GM19328 (cell line): ENCODE measurements around the gene ADGRF3.
"Not testable (repeated sequence)": the region's sequence is repeated elsewhere in the genome, so short reads cannot be mapped to it uniquely, and the experiment has no call there.

Experiments
- ATAC-seq: cut with Tn5 transposase; IDR thresholded peaks from one replicate; pipeline ENCODE4 v1.9.1; 2021; ENCODE audit warnings: mild to moderate bottlenecking, moderate library complexity; ENCODE audit not compliant: unreplicated experiment

ADGRF3 gene

DNA sequence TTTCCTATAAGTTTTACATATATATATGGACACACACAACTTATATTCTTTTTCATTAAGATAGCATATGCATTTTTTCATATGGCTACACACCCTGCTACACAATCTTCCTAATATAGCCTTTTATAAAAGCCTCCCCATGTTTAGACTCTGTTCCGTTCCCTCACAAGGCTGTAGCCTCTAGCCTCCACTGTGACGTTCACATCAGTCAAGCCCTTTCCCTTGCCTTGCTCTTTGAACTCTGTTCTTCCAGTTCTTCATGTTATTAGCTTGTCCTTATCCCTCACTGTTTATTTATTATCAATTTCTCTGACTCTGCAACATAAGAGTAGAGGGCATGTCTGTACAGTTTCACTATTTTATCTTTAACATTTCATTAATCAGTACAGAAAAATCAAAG lies 63.0 kb downstream of the ADGRF3 start:
- ATAC-seq: no peak

DNA sequence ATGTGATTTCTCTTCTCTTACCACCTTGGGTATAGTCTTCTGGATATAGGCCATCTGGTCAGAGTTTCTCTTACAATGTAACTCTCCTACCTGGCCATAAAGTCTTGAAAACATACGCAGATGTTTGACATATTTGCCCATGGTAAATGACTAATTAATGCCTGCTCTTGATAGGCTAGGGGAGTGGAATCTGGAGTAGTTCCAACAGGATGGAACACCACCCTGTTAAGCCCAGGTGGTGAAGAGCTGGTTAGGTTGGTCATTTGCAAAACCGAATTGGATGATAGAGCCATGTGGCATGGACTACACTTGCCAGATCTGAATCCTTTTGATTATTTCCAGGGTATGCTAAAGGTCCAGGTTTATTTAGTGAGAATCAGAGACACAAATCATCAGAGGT lies 65.4 kb downstream of the ADGRF3 start:
- ATAC-seq: no peak

DNA sequence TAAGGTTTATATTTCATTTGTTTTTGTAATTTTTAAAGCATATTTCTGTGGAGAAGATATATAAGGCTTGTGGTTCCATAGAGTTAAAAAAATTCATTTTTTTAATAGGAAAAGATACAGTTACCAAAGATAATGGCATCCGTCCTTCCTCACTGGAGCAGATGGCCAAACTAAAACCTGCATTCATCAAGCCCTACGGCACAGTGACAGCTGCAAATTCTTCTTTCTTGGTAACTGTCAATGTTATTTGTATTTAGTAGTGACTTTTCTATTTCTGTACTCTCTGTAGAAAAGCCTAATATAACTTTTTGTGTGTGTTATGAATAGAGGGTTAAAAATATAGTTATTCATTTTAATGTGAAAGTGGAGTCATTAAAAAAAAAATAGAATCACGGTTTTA lies 66.7 kb downstream of the ADGRF3 start:
- ATAC-seq: no peak

DNA sequence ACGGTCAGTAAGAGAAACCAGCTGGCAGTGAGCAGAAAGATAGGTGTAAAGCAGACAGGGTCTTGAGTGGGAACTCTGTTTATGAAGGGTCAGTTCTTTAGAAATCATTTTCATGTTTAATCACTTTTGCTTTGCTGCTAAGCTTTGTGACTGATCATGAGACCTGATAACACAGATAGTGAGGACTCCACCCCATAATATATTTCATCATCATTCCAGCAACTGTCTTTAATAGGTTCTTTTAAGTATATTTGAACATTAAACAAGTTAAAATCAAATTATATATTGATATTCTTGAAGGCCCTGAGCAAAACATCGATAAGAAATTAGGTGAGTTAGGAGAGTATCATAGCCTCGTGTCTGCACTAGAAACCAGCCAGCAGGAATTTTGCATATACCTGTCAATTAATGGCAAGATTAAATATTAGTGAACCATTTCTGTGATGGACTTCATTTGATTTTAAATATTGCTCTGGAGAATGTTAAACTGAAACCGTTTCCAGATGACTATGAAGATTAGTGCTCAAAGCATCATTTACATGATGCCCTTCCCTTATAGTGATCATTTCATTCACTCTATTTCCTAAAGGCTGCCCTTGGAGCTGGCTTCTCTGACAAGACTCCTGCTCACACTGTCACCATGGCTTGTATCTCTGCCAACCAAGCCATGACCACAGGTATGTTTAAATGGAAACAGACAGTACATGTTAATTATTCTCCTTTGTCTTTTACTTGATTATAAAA lies 69.9 kb downstream of the ADGRF3 start:
- ATAC-seq: no peak

DNA sequence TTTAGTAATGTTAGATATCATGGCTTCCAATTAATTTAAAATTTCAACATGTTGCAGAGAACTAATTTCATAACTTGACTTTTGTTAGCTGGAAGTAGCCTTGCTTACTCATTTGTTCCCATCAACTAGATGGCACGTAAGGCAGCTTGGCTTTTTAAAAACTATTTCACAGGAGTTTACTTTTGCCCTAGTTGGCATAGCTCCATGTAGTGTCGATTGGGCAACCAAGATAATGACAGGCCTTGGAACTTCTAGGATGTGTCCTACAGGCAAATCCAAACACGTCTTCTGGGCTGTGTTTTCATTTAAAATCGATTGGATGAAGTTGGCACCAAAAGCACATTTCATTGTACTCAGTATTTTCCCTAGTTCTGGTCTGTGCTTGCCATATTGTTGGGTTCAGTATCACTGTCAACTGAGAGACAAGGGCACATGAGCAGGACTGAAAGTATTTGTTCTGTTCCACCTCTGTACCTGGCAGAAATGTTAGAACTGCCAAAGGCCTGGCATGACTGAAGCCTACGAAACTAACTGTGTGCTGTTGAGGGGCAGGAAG lies 72.5 kb downstream of the ADGRF3 start:
- ATAC-seq: no peak

DNA sequence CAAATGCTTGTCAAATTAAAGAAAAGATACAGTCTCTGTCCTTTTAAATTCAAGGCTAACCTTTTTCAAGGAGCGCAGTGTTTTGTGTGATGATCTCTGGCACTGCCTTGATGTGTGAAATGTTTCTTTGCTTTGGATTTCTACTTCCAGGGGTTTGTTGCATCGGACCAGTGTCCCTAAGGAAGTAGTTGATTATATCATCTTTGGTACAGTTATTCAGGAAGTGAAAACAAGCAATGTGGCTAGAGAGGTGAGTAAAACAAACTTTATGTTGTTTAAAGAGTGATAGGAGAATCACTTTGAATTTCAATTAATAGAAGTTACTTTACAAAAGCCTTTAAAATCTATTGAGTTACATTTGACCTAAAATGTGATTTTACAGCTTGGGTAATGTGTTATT lies 73.1 kb downstream of the ADGRF3 start:
- ATAC-seq: no peak

DNA sequence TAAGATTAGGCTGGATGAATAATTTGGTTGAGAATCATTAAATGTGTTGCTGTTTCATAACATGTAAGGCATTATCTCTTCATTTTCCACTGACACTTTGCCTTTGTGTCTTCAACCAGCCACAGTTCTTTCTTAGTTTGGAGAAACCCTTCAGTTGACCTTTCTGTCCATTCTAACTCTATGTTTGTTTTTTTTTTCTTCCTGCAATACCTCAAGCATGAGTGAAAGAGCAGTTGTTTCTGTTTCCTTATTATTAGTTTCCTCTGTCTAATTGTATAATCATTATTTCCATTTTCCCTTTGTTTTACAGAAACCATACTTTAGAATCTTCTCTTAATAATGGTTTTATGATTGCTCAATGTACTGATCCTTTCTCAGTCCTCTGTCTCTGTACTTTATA lies 76.2 kb downstream of the ADGRF3 start:
- ATAC-seq: no peak

DNA sequence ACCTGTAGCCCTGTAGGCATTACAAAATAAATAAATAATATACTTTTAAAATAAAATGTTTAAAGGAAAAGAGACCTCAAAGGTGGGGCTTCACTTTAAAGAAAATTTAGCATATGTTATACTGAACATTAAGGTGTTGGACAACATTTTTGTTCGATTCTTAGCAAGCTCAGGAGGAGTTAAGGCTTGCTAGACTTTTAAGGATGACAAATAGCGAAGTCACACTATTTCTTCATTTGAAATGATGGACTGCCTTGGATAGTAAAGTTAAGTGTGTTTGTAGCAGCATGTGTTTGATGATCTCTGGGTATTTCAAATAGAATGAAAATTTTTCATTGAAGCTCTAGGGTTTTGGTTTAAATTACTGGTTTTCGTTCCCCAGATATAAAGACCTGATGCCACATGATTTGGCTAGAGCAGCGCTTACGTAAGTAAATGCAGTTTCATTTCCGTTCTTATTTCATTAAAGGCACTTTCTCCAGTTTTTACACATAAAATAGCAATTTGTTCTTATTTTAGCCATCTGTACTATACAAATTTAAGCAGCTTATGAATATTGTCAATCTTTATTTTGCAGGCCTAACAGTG lies 76.9 kb downstream of the ADGRF3 start:
- ATAC-seq: no peak

DNA sequence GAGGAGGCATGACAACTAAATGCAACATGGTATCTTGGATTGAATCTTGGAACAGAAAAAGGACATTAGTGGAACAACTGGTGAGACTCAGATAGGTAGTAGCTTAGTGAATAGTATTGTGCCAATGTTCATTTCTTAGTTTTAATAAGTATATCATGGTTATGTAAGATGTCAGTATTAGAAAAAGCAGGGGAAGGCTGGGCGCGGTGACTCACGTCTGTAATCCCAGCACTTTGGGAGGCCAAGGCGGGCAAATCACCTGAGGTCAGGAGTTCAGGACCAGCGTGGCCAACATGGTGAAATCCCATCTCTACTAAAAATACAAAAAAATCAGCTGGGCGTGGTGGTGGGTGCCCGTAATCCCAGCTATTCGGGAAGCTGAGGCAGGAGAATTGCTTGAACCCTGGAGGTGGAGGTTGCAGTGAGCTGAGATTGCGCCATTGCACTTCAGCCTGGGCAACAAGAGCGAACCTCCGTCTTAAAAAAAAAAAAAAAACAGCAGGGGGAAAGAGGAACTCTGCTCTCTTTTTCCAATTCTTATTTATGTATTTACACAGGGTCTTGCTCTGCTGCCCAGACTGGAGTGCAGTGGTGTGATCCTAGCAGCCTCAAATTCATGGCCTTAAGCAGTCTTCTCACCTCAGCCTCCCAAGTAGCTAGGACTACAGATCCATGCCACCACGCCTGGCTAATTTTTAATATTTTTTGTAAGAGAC lies 77.8 kb downstream of the ADGRF3 start:
- not testable (repeated sequence) for ATAC-seq

DNA sequence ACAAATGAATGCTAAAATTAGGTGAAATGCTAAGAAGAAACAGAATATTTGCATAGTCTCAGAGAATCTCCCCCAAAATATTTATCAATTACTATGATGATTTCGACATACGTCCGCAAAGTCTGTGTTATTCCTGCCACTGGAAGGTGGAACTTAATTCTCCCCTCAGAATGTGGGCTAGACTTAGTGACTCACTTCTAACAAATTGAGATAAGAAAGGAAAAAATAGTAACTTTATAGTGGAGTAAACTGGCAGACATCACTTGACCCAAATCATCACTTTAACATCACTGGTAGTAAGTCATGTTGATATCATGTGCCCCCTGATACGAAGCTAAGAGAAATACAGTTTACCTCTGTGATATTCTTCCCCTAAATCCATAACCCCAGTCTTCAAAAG lies 78.4 kb downstream of the ADGRF3 start:
- no peak for ATAC-seq

DNA sequence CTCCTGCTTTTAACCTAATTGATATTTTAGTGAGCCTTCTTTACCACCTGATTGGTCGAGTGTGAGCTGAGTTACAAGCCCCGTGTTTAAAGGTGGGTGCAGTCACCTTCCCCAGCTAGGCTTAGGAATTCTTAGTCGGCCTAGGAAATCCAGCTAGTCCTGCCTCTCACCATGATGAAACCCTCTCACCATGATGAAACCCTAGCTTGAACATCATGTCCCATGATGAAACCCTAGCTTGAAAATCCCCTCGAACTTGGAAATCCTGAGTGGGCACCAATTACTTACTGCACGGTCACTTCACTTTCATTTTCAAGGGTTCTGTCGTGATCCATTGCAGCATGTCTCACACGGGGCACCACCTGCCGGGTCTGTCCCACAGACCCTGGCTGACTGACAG lies 87.8 kb downstream of the ADGRF3 start:
- not testable (repeated sequence) for ATAC-seq
